Trophoblast cell (in vitro differentiated cells and primary cell): Measurements from ENCODE around the gene ALG5.

Experiments
- DNase-seq, 2 donors: peaks; one replicate each; pipeline ENCODE4 v3.0.0-alpha.2; 2016
- H2AFZ ChIP-seq: 2 replicates; pipeline ENCODE4 v1.6.1; 2013; ENCODE audit warnings: low read length, moderate library complexity, mild to moderate bottlenecking; ENCODE audit not compliant: insufficient read depth, poor library complexity
- H2AK5ac ChIP-seq: 2 replicates; pipeline ENCODE4 v1.6.1; 2013; ENCODE audit warnings: mild to moderate bottlenecking, low read length
- H2BK120ac ChIP-seq: 2 replicates; pipeline ENCODE4 v1.6.1; 2013; ENCODE audit warnings: low read length, mild to moderate bottlenecking, moderate library complexity; ENCODE audit not compliant: insufficient read depth, poor library complexity
- H2BK12ac ChIP-seq: 2 replicates; pipeline ENCODE4 v1.6.1; 2013; ENCODE audit warnings: mild to moderate bottlenecking, low read length, moderate library complexity
- H2BK5ac ChIP-seq: 2 replicates; pipeline ENCODE4 v1.6.1; 2013; ENCODE audit warnings: low read length, low read depth, moderate library complexity, mild to moderate bottlenecking; ENCODE audit not compliant: poor library complexity
- H3K14ac ChIP-seq: 2 replicates; pipeline ENCODE4 v1.6.1; 2013; ENCODE audit warnings: mild to moderate bottlenecking, low read length
- H3K18ac ChIP-seq: 2 replicates; pipeline ENCODE4 v1.6.1; 2013; ENCODE audit warnings: mild to moderate bottlenecking, low read length
- H3K23ac ChIP-seq: 2 replicates; pipeline ENCODE4 v1.6.1; 2013; ENCODE audit warnings: low read length
- H3K27ac ChIP-seq: 2 replicates; pipeline ENCODE4 v1.5.1; 2013; ENCODE audit warnings: low read depth, mild to moderate bottlenecking, inconsistent platforms, low read length, moderate library complexity
- H3K27me3 ChIP-seq: 2 replicates; pipeline ENCODE4 v1.6.1; 2013; ENCODE audit warnings: inconsistent platforms, mild to moderate bottlenecking, low read length, moderate library complexity; ENCODE audit not compliant: insufficient read depth
- H3K36me3 ChIP-seq, 2 experiments: 1 replicate in 1 of 2; 2 replicates in 1 of 2; pipeline ENCODE4 v1.6.1; 2013; ENCODE audit warnings: low read length in 2 of 2, mild to moderate bottlenecking in 2 of 2, moderate library complexity in 1 of 2; ENCODE audit not compliant: insufficient read depth in 2 of 2, control insufficient read depth in 1 of 2
- H3K4ac ChIP-seq: 2 replicates; pipeline ENCODE4 v1.6.1; 2013; ENCODE audit warnings: low read depth, mild to moderate bottlenecking, low read length, moderate library complexity
- H3K4me1 ChIP-seq, 2 experiments: 1 replicate in 1 of 2; 2 replicates in 1 of 2; pipeline ENCODE4 v1.6.1; 2013; ENCODE audit warnings: low read length in 2 of 2, mild to moderate bottlenecking in 2 of 2, moderate library complexity in 1 of 2; ENCODE audit not compliant: insufficient read depth in 2 of 2, control insufficient read depth in 1 of 2
- H3K4me2 ChIP-seq: 2 replicates; pipeline ENCODE4 v1.6.1; 2013; ENCODE audit warnings: inconsistent platforms, mild to moderate bottlenecking, low read length, moderate library complexity
- H3K4me3 ChIP-seq: 2 replicates; pipeline ENCODE4 v1.5.1; 2013; ENCODE audit warnings: mild to moderate bottlenecking, low read depth, low read length, inconsistent platforms
- H3K79me1 ChIP-seq: one replicate; pipeline ENCODE4 v1.6.1; 2013; ENCODE audit warnings: low read length
- H3K79me2 ChIP-seq: 2 replicates; pipeline ENCODE4 v1.6.1; 2013; ENCODE audit warnings: low read length, mild to moderate bottlenecking; ENCODE audit not compliant: control insufficient read depth, insufficient read depth, poor library complexity
- H3K9ac ChIP-seq: 2 replicates; pipeline ENCODE4 v1.6.1; 2013; ENCODE audit warnings: mild to moderate bottlenecking, low read length
- H3K9me3 ChIP-seq: 2 replicates; pipeline ENCODE4 v1.6.1; 2013; ENCODE audit warnings: low read depth, mild to moderate bottlenecking, control low read depth, inconsistent platforms, low read length; ENCODE audit not compliant: insufficient read depth
- H4K12ac ChIP-seq: 2 replicates; pipeline ENCODE4 v1.6.1; 2013; ENCODE audit warnings: low read depth, mild to moderate bottlenecking, low read length, moderate library complexity
- H4K8ac ChIP-seq: 2 replicates; pipeline ENCODE4 v1.6.1; 2013; ENCODE audit warnings: low read depth, mild to moderate bottlenecking, low read length, moderate library complexity
- H4K91ac ChIP-seq: one replicate; pipeline ENCODE4 v1.6.1; 2013; ENCODE audit warnings: low read depth, mild to moderate bottlenecking, low read length, moderate library complexity
- WGBS: extraction: QIAGEN DNeasy Blood & Tissue Kit; methylation state at CpG from one replicate; pipeline ENCODE4 v1.1.7; 2013; ENCODE audit warnings: missing lambda C conversion rate; ENCODE audit not compliant: insufficient read length, insufficient coverage; ENCODE audit errors: extremely low coverage; 5-methylcytosine and 5-hydroxymethylcytosine counted together

The ALG5 gene

GRCh38 chr13:36973621-36974295 is 25.4 kb downstream of the ALG5 start:
- Histone ChIP-seq H3K36me3 (peaks cover 18 to 26% of the 10 kb centered on the region in 2 experiments), H3K18ac (no peak overlapping the region), H2BK120ac (no peak overlapping the region), H3K4me2 (no peak overlapping the region), H3K79me1 (no peaks in the 10 kb centered on the region), H2AFZ (no peak overlapping the region), H3K79me2 (no peaks in the 10 kb centered on the region), H3K14ac (no peak overlapping the region), H2BK12ac (no peak overlapping the region), H3K27ac (no peak overlapping the region), H2AK5ac (no peak overlapping the region), H2BK5ac (no peak overlapping the region), H3K9ac (no peak overlapping the region), H3K9me3 (peaks cover 2% of the 10 kb centered on the region), H3K27me3 (no peaks in the 10 kb centered on the region), H3K4me3 (no peak overlapping the region), H3K4ac (no peak overlapping the region), H3K23ac (no peak overlapping the region), H4K8ac (no peak overlapping the region), H4K12ac (no peak overlapping the region), H3K4me1 (no peaks in the 10 kb centered on the region), H4K91ac (no peak overlapping the region)
- WGBS, result 100% methylated on average over 2 of the region's 5 CpGs
- DNase-seq, result no peak

GRCh38 chr13:36973009-36973408 is 26.1 kb downstream of the ALG5 start:
- no peak overlapping the region for H3K18ac ChIP-seq
- H3K36me3 ChIP-seq, result peaks cover 15 to 23% of the 10 kb centered on the region in 2 experiments
- no peaks in the 10 kb centered on the region for H3K4me1 ChIP-seq
- H2BK120ac ChIP-seq, result no peak overlapping the region
- DNase-seq, result no peak
- no peak overlapping the region for H3K23ac ChIP-seq
- no peak overlapping the region for H3K4ac ChIP-seq
- no peaks in the 10 kb centered on the region for H3K79me1 ChIP-seq
- H2BK5ac ChIP-seq, result no peak overlapping the region
- no peak overlapping the region for H4K12ac ChIP-seq
- no CpG with 5 or more reads among the region's 1 CpG for WGBS
- H3K79me2 ChIP-seq, result no peaks in the 10 kb centered on the region
- no peaks in the 10 kb centered on the region for H3K27me3 ChIP-seq
- no peak overlapping the region for H3K27ac ChIP-seq
- peaks cover 2% of the 10 kb centered on the region for H3K9me3 ChIP-seq
- no peak overlapping the region for H2AFZ ChIP-seq
- no peak overlapping the region for H4K91ac ChIP-seq
- H4K8ac ChIP-seq, result no peak overlapping the region
- no peak overlapping the region for H3K4me2 ChIP-seq
- H2BK12ac ChIP-seq, result no peak overlapping the region
- H3K9ac ChIP-seq, result no peak overlapping the region
- no peak overlapping the region for H3K4me3 ChIP-seq
- H3K14ac ChIP-seq, result no peak overlapping the region
- H2AK5ac ChIP-seq, result no peak overlapping the region

- Histone ChIP-seq H4K8ac (no peak overlapping the region), H3K9ac (no peak overlapping the region), H3K27me3 (no peaks in the 10 kb centered on the region), H2BK12ac (peak overlapping the region; percentile 64), H3K9me3 (no peaks in the 10 kb centered on the region), H3K4me2 (no peak overlapping the region), H3K79me2 (no peaks in the 10 kb centered on the region), H3K14ac (no peak overlapping the region), H3K23ac (no peak overlapping the region), H3K4me1 (peaks cover 0 to 1% of the 10 kb centered on the region in 2 experiments), H4K12ac (no peak overlapping the region), H3K4me3 (no peak overlapping the region), H2BK5ac (no peak overlapping the region), H2AFZ (no peak overlapping the region), H3K4ac (no peak overlapping the region), H2AK5ac (no peak overlapping the region), H3K79me1 (no peaks in the 10 kb centered on the region), H3K27ac (no peak overlapping the region), H4K91ac (no peak overlapping the region), H3K36me3 (peaks cover 16 to 22% of the 10 kb centered on the region in 2 experiments), H2BK120ac (peak overlapping the region; percentile 51), H3K18ac (no peak overlapping the region)
- no CpG with 5 or more reads among the region's 4 CpGs for WGBS
- DNase-seq, result no peak
Measured at GRCh38 chr13:36966404-36966803, 32.7 kb downstream of the ALG5 start.

- Histone ChIP-seq H3K36me3 (peaks cover 16 to 22% of the 10 kb centered on the region in 2 experiments), H3K27me3 (no peaks in the 10 kb centered on the region), H3K27ac (no peak overlapping the region), H3K79me1 (no peaks in the 10 kb centered on the region), H3K9me3 (no peaks in the 10 kb centered on the region), H2AFZ (no peak overlapping the region), H4K8ac (no peak overlapping the region), H2BK12ac (no peak overlapping the region), H3K4me3 (no peak overlapping the region), H2BK120ac (no peak overlapping the region), H4K91ac (no peak overlapping the region), H4K12ac (no peak overlapping the region), H3K9ac (no peak overlapping the region), H3K23ac (no peak overlapping the region), H2BK5ac (no peak overlapping the region), H3K4ac (no peak overlapping the region), H3K4me1 (peaks cover 0 to 1% of the 10 kb centered on the region in 2 experiments), H3K79me2 (no peaks in the 10 kb centered on the region), H3K18ac (no peak overlapping the region), H2AK5ac (no peak overlapping the region), H3K4me2 (no peak overlapping the region), H3K14ac (no peak overlapping the region)
- DNase-seq, result peak; percentile 52 to 56
- no CpG with 5 or more reads among the region's 2 CpGs for WGBS
Measured at GRCh38 chr13:36965767-36966166, 33.4 kb downstream of the ALG5 start.
